ENCODE measurements around the gene FAM78A. TPM values are rescaled to one million over a fixed set of nuclear protein-coding genes. Genes with fewer than 3 reads are reported as not detected.
"Not testable (repeated sequence)": the region's sequence is repeated elsewhere in the genome, so short reads cannot be mapped to it uniquely, and the experiment has no call there.

The FAM78A gene
- total RNA-seq, 1 experiment from 2014 or later: 0.07 TPM

DNA sequence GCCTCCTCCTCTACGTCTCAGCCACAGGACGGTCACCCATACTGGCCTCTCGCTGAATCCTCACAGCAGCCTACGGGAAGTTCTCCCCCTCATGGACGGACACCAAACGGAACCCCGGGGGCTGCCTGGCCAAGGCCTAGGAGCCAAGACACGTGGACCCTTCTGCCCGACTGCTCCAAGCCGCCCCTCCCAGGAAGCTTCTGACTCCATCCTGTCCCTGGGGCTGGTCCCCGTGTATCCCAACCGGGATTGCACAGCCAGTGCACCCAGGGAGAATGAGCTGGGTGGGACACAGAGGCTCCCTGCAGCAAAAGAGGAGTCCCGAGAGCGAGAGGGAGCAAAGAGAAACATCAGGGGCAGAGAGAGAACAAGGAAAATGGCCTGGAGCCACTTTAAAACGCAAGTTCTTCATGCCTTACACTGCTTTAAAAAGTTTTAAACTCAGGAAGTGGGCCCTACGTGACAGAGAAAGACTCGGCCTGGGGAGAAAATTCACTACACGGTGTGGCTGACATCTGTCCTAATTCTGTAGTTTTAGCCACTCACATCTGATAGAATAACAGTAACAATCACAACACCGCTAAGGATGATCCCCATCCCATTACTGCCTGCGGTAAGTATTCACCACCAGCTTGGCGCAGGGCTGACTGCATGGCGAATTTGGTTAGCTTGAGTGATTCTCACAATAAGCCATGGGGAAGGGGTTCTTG lies 3.0 kb downstream of the FAM78A start:
- Histone ChIP-seq H3K27ac (ENCODE audit: low read length) (no peak overlapping the region), H3K9ac (ENCODE audit: low read length) (no peak overlapping the region), H3K36me3 (ENCODE audit: low read depth, low read length) (no peaks in the 10 kb centered on the region), H3K79me2 (ENCODE audit: low read length) (no peaks in the 10 kb centered on the region), H3K27me3 (ENCODE audit: low read length) (peaks cover 9% of the 10 kb centered on the region), H3K9me3 (ENCODE audit: low read length) (no peaks in the 10 kb centered on the region), H3F3A (ENCODE audit: low read length, unreplicated experiment) (no peaks in the 10 kb centered on the region), H3K9me2 (replicated peaks; ENCODE audit: low read length) (no peaks in the 10 kb centered on the region), H2AFZ (ENCODE audit: low read length) (no peak overlapping the region), H3K4me1 (ENCODE audit: insufficient read depth, low read length) (no peaks in the 10 kb centered on the region), H3K4me3 (ENCODE audit: low read length) (no peak overlapping the region), H4K20me1 (ENCODE audit: low read length) (no peaks in the 10 kb centered on the region), H3K4me2 (ENCODE audit: low read length) (no peak overlapping the region)
- intact Hi-C loops (cut with micrococcal nuclease): no loop called here
- TF ChIP-seq, protein P1, sequence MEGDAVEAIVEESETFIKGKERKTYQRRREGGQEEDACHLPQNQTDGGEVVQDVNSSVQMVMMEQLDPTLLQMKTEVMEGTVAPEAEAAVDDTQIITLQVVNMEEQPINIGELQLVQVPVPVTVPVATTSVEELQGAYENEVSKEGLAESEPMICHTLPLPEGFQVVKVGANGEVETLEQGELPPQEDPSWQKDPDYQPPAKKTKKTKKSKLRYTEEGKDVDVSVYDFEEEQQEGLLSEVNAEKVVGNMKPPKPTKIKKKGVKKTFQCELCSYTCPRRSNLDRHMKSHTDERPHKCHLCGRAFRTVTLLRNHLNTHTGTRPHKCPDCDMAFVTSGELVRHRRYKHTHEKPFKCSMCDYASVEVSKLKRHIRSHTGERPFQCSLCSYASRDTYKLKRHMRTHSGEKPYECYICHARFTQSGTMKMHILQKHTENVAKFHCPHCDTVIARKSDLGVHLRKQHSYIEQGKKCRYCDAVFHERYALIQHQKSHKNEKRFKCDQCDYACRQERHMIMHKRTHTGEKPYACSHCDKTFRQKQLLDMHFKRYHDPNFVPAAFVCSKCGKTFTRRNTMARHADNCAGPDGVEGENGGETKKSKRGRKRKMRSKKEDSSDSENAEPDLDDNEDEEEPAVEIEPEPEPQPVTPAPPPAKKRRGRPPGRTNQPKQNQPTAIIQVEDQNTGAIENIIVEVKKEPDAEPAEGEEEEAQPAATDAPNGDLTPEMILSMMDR (conservative IDR thresholded peaks at IDR 0.05; ENCODE audit: low read depth, low read length): no peak
- no peak for TF ChIP-seq EZH2 (IDR thresholded peaks at IDR 0.05; ENCODE audit: low read length, unreplicated experiment)
- ATAC-seq (no peak), DNase-seq (no peak)
- POLR2A ChIA-PET (ENCODE audit: unreplicated experiment): no interaction called here
- BruUV-seq (replicated peaks): no TSS peak
- CTCF ChIA-PET: no interaction called here

GRCh38 chr9:131272212-131272611 lies 4.1 kb downstream of the FAM78A start:
- CTCF ChIA-PET: no interaction called here
- intact Hi-C loops (cut with micrococcal nuclease): no loop called here
- no TSS peak for BruUV-seq (replicated peaks)

DNA sequence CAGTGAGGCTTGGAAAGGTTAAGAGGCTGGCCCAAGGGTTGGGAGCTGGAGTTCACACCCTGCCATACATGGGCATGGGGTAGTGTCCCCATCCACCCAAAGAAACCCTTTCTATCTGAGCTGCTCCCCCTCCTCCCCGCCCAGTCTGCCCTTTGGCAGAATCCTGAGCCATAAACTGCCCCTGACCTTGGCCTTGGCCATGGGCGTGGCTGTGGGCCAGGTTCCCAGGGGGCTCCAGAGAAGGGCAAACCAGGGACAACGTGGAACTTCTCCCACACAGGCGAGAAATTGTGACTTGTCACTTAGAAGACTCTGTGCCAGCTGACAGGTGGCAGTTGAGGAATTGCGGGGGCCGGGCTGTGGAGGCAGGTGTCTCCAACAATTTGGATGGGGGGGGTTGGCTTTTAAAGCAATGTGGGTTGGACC lies 4.8 kb downstream of the FAM78A start:
- H3K4me3 ChIP-seq (ENCODE audit: low read length): no peak overlapping the region
- H3K4me1 ChIP-seq (ENCODE audit: insufficient read depth, low read length): no peaks in the 10 kb centered on the region
- peaks cover 9% of the 10 kb centered on the region for H3K27me3 ChIP-seq (ENCODE audit: low read length)
- H3K36me3 ChIP-seq (ENCODE audit: low read depth, low read length): no peaks in the 10 kb centered on the region
- H3F3A ChIP-seq (ENCODE audit: low read length, unreplicated experiment): no peaks in the 10 kb centered on the region
- ChIA-PET CTCF (interaction anchor here (0.5 kb wide), 1 partner anchor 294 kb away, joined by 4 read pairs; no protein-coding TSS in a partner anchor), POLR2A (ENCODE audit: unreplicated experiment) (interaction anchor here (0.6 kb wide), 1 partner anchor 24 kb away, joined by 3 read pairs; no protein-coding TSS in a partner anchor)
- no peaks in the 10 kb centered on the region for H3K79me2 ChIP-seq (ENCODE audit: low read length)
- ATAC-seq (no peak), DNase-seq (no peak)
- intact Hi-C loops (cut with micrococcal nuclease): no loop called here
- no peak overlapping the region for H3K4me2 ChIP-seq (ENCODE audit: low read length)
- no peaks in the 10 kb centered on the region for H3K9me2 ChIP-seq (replicated peaks; ENCODE audit: low read length)
- H4K20me1 ChIP-seq (ENCODE audit: low read length): no peaks in the 10 kb centered on the region
- TF ChIP-seq, protein P1 (conservative IDR thresholded peaks at IDR 0.05; ENCODE audit: low read depth, low read length): no peak
- TF ChIP-seq EZH2phosphoT487 (IDR thresholded peaks at IDR 0.05; ENCODE audit: borderline replicate concordance, low read length) (no peak), EZH2 (IDR thresholded peaks at IDR 0.05; ENCODE audit: low read length, unreplicated experiment) (no peak)
- no peak overlapping the region for H2AFZ ChIP-seq (ENCODE audit: low read length)
- no peak overlapping the region for H3K27ac ChIP-seq (ENCODE audit: low read length)
- H3K9me3 ChIP-seq (ENCODE audit: low read length): no peaks in the 10 kb centered on the region
- no TSS peak for BruUV-seq (replicated peaks)
- H3K9ac ChIP-seq (ENCODE audit: low read length): no peak overlapping the region

More at GRCh38 chr9:131272212-131272611, 4.1 kb downstream of the FAM78A start:
- Histone ChIP-seq H4K20me1 (ENCODE audit: low read length) (no peaks in the 10 kb centered on the region), H3K4me2 (ENCODE audit: low read length) (no peak overlapping the region), H3K9me3 (ENCODE audit: low read length) (no peaks in the 10 kb centered on the region), H3K79me2 (ENCODE audit: low read length) (no peaks in the 10 kb centered on the region), H3F3A (ENCODE audit: low read length, unreplicated experiment) (no peaks in the 10 kb centered on the region), H3K36me3 (ENCODE audit: low read depth, low read length) (no peaks in the 10 kb centered on the region), H3K4me1 (ENCODE audit: insufficient read depth, low read length) (no peaks in the 10 kb centered on the region), H3K9me2 (replicated peaks; ENCODE audit: low read length) (no peaks in the 10 kb centered on the region), H3K9ac (ENCODE audit: low read length) (no peak overlapping the region), H3K4me3 (ENCODE audit: low read length) (no peak overlapping the region), H3K27me3 (ENCODE audit: low read length) (peaks cover 9% of the 10 kb centered on the region), H3K27ac (ENCODE audit: low read length) (no peak overlapping the region), H2AFZ (ENCODE audit: low read length) (no peak overlapping the region)
- DNase-seq (no peak), ATAC-seq (no peak)
- POLR2A ChIA-PET (ENCODE audit: unreplicated experiment): interaction anchor here (0.6 kb wide), 1 partner anchor 25 kb away, joined by 3 read pairs; no protein-coding TSS in a partner anchor
- TF ChIP-seq, protein P1 (conservative IDR thresholded peaks at IDR 0.05; ENCODE audit: low read depth, low read length): no peak
- no peak for TF ChIP-seq EZH2phosphoT487 (IDR thresholded peaks at IDR 0.05; ENCODE audit: borderline replicate concordance, low read length)
- TF ChIP-seq EZH2 (IDR thresholded peaks at IDR 0.05; ENCODE audit: low read length, unreplicated experiment): no peak

- H3F3A ChIP-seq (ENCODE audit: low read length, unreplicated experiment); intact Hi-C loops (cut with micrococcal nuclease); H4K20me1 ChIP-seq (ENCODE audit: low read length); H3K27ac ChIP-seq (ENCODE audit: low read length); H3K27me3 ChIP-seq (ENCODE audit: low read length); H3K79me2 ChIP-seq (ENCODE audit: low read length); H3K4me2 ChIP-seq (ENCODE audit: low read length); DNase-seq; CTCF ChIA-PET; H3K4me1 ChIP-seq (ENCODE audit: insufficient read depth, low read length); ATAC-seq; H3K9me2 ChIP-seq (replicated peaks; ENCODE audit: low read length); BruUV-seq (replicated peaks); H2AFZ ChIP-seq (ENCODE audit: low read length); H3K36me3 ChIP-seq (ENCODE audit: low read depth, low read length); H3K9me3 ChIP-seq (ENCODE audit: low read length); POLR2A ChIA-PET (ENCODE audit: unreplicated experiment); H3K9ac ChIP-seq (ENCODE audit: low read length); H3K4me3 ChIP-seq (ENCODE audit: low read length): not testable (repeated sequence)
Measured at GRCh38 chr9:131271016-131271273, 5.4 kb downstream of the FAM78A start.
